Liver (tissue), 3 donors: ENCODE results near the gene SYNPO.

Experiments used
- EGR1 ChIP-seq, 2 donors: IDR thresholded peaks; 2 replicates each; pipeline ENCODE4 v1.6.1; 2016 to 2018; ENCODE audit warnings: antibody characterized with exemption in 2 of 2, low read depth in 2 of 2
- FOXA1 ChIP-seq: IDR thresholded peaks from 2 replicates; pipeline ENCODE4 v1.6.1; 2016; ENCODE audit warnings: antibody characterized with exemption
- GABPA ChIP-seq, 2 donors: IDR thresholded peaks in 1 of 2; conservative IDR thresholded peaks in 1 of 2; 2 replicates each; pipeline ENCODE4 v1.6.1; 2016; ENCODE audit warnings: antibody characterized with exemption in 2 of 2, mild to moderate bottlenecking in 1 of 2, moderate library complexity in 1 of 2
- HNF4G ChIP-seq: IDR thresholded peaks from 2 replicates; pipeline ENCODE4 v1.6.1; 2016; ENCODE audit warnings: antibody characterized with exemption
- JUND ChIP-seq, 2 donors: IDR thresholded peaks; 2 replicates each; pipeline ENCODE4 v1.6.1; 2016; ENCODE audit warnings: antibody characterized with exemption in 2 of 2
- MAX ChIP-seq: IDR thresholded peaks from 2 replicates; pipeline ENCODE4 v1.6.1; 2016; ENCODE audit warnings: antibody characterized with exemption
- RAD21 ChIP-seq, 2 donors: IDR thresholded peaks; 2 replicates each; pipeline ENCODE4 v1.6.1; 2016; ENCODE audit warnings: antibody characterized with exemption in 2 of 2, mild to moderate bottlenecking in 2 of 2
- REST ChIP-seq: IDR thresholded peaks from 2 replicates; pipeline ENCODE4 v1.6.1; 2016; ENCODE audit warnings: antibody characterized with exemption, mild to moderate bottlenecking
- SP1 ChIP-seq: IDR thresholded peaks from 2 replicates; pipeline ENCODE4 v1.6.1; 2018; ENCODE audit warnings: antibody characterized with exemption, mild to moderate bottlenecking
- TAF1 ChIP-seq: conservative IDR thresholded peaks from 2 replicates; pipeline ENCODE4 v1.6.1; 2016; ENCODE audit warnings: antibody characterized with exemption, mild to moderate bottlenecking
- YY1 ChIP-seq: IDR thresholded peaks from 2 replicates; pipeline ENCODE4 v1.6.1; 2016; ENCODE audit warnings: antibody characterized with exemption, mild to moderate bottlenecking
- ZBTB33 ChIP-seq: IDR thresholded peaks from 2 replicates; pipeline ENCODE4 v1.6.1; 2016; ENCODE audit warnings: antibody characterized with exemption
- TF ChIP-seq, protein P1 (sequence below): fragments of 150-350 bp; IDR thresholded peaks from 2 replicates; pipeline ENCODE4 v1.5.1; 2017; ENCODE audit warnings: improper control_type of control experiment, low read depth, low read length; ENCODE audit not compliant: missing input control
- TF ChIP-seq, protein P2 (sequence below): IDR thresholded peaks from 2 replicates; pipeline ENCODE4 v1.6.1; 2016; ENCODE audit warnings: antibody characterized with exemption
- donor health status: healthy.
- donor health status: healthy.

- TF ChIP-seq, protein P1, sequence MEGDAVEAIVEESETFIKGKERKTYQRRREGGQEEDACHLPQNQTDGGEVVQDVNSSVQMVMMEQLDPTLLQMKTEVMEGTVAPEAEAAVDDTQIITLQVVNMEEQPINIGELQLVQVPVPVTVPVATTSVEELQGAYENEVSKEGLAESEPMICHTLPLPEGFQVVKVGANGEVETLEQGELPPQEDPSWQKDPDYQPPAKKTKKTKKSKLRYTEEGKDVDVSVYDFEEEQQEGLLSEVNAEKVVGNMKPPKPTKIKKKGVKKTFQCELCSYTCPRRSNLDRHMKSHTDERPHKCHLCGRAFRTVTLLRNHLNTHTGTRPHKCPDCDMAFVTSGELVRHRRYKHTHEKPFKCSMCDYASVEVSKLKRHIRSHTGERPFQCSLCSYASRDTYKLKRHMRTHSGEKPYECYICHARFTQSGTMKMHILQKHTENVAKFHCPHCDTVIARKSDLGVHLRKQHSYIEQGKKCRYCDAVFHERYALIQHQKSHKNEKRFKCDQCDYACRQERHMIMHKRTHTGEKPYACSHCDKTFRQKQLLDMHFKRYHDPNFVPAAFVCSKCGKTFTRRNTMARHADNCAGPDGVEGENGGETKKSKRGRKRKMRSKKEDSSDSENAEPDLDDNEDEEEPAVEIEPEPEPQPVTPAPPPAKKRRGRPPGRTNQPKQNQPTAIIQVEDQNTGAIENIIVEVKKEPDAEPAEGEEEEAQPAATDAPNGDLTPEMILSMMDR, result no peak
- TF ChIP-seq ZBTB33 (no peak), YY1 (no peak), JUND (IDR thresholded peaks at IDR 0.05) (no peak), FOXA1 (no peak), RAD21 (IDR thresholded peaks at IDR 0.05) (no peak), REST (no peak), TAF1 (no peak), HNF4G (no peak), EGR1 (IDR thresholded peaks at IDR 0.05; ENCODE audit: low read depth in 2 of 2) (no peak), SP1 (no peak), GABPA (IDR thresholded peaks at IDR 0.05 in 1 of 2, conservative IDR thresholded peaks at IDR 0.05 in 1 of 2) (no peak), MAX (no peak)
- TF ChIP-seq, protein P2, sequence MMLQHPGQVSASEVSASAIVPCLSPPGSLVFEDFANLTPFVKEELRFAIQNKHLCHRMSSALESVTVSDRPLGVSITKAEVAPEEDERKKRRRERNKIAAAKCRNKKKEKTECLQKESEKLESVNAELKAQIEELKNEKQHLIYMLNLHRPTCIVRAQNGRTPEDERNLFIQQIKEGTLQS, result no peak
Measured at GRCh38 chr5:150647275-150648251, 7.1 kb downstream of the SYNPO start.
